Jurkat, Clone E6-1 (cell line): ENCODE measurements around the gene IL11.

Experiments used
- DNase-seq: peaks from one replicate; pipeline ENCODE4 v3.0.0-alpha.2; 2011; ENCODE audit warnings: low read depth, low spot score
- H3K4me3 ChIP-seq: 2 replicates; pipeline ENCODE4 v1.5.1; 2011; ENCODE audit warnings: mild to moderate bottlenecking, low read length, control low read depth, moderate library complexity

The IL11 gene

DNA sequence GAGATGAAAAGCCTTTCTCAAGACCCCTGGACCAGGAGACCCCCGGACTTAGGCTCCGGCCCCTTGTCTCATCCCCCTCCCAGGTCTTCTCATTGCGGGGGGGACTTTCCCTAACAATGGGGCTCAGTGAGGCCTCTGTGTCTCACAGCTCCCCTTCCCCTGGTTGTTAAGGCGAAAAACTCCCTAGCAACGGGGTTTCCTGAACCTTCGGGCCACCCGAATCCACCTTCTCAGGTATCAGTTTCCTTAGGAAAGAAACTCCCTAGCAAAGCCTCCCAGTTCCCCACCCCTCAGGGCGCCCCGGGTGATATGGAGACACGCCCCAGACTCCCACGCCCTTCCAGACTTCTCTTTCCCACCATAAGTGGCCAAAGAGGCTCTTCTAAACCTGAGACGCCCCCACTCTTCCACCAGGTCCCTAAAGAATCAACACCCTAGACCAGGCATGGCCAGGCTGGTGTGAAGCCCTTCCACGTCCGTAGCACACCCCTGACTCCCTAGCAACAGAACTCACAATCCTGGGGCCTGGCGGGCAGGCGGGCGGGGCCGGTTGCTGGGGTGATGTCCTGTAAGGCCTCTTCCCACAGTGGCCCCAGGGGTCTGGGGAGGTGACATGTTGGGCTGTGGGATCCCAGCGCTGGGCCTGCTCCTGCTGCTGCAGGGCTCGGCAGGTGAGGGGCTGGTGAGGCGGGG is 6.1 kb upstream of the IL11 start, which contains the start of gene TMEM190:
TMEM190 (plus strand) TSS at position 586 of the 693 bp plus-strand sequence; CDS start at position 614, 28 bp downstream.
- no peak for DNase-seq
- no peak within 1 kb of the TSS for H3K4me3 ChIP-seq

DNA sequence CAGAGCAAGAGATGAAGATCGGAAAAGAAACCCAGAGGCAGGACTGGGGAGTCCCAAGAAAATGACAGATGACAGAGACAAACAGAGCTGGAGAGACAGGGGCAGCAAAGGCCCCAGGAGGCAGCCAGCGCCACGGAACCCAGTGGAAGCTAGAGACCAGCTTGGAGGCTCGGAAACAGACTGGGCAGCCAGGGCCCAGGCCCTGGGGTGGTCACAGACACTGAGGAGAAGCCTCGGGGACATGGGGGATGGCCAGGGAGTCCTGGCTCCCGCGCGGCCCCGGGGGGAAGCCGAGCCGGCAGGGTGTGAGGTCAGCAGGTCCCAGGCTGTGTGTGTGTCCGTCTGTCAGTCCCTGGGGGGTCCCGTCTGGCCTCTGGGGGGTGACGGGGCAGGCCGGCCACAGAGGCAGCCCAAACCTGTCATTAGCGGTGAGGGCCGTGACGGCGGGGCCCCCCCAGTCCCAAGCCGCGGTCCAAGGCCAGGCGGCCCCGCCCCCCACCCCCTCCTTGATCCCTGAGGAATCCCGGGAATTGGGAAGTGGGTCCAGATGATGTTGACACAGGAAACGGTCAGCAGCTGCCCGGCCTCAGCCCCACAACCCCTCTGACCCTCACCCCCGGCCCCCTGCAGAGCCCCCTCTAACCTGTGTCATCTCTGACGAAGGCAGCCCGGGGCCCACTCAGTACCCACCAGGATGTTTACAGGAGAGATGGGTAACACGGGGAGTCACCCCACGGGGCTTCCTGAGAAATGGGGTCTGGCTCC is 3.9 kb upstream of the IL11 start:
- no peak for DNase-seq
- H3K4me3 ChIP-seq: no peak overlapping the region

DNA sequence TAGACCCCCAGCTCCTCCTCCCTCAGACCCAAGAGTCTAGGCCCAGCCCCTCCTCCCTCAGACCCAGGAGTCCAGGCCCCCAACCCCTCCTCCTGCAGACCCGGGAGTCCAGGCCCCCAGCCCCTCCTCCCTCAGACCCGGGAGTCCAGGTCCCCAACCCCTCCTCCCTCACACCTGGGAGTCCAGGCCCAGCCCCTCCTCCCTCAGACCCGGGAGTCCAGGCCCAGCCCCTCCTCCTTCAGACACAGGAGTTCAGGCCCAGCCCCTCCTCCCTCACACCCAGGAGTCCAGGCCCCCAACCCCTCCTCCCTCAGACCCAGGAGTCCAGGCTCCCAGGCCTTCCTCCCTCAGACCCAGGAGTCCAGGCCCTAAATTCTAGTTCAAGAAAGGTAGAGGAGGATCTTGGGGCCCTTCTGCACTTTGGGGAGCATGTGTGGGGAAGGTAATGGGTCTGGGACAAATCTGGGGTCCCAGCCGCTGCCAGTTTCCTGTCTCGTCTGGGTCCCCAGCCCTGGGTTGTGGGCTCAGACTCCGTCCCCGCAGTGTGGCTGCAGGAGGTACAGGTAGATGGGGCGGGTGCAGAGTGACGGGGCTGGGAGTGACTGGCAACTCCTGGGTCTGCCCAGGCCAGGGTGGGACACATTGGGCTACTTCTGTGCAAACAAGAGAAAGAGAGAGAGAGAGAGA is 3.2 kb upstream of the IL11 start:
- H3K4me3 ChIP-seq: no peak overlapping the region
- no peak for DNase-seq

DNA sequence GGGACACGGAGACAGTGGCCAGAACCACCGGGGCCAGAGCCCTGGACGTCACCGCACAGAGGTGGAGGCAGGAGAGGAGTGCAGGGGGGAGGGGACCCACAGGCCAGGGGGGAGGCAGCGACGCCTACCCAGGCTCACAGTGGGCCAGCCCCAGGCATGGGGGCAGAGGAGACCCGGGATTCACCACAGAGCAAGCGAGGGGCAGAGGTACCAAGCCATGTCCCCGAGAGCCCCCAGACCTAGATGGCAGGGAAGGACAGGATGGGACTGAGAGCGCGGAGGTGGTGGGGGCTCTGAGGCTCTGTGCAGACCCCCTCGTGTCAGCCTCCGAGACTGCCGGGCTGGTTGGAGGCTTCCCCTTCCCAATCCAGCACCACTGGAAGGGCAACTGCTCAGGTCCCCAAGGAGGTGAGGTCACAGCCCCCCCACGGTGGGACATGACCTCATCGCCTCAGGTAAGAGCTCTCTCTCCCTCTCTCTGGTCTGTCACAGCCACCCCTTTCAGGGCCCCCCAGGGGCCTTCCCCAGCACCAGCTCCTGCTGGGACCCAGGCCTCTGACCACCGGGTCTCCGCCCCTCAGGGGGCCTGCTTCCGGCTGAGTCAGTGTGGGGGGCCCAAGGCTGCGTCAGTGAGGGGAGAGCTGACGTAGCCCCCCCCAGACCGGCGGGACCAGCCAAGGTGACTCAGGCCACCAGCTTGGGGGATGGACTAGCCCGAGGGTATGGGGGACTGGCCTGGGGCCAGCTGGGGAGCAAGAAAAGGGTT is 2.2 kb upstream of the IL11 start:
- DNase-seq: no peak
- H3K4me3 ChIP-seq: no peak overlapping the region

DNA sequence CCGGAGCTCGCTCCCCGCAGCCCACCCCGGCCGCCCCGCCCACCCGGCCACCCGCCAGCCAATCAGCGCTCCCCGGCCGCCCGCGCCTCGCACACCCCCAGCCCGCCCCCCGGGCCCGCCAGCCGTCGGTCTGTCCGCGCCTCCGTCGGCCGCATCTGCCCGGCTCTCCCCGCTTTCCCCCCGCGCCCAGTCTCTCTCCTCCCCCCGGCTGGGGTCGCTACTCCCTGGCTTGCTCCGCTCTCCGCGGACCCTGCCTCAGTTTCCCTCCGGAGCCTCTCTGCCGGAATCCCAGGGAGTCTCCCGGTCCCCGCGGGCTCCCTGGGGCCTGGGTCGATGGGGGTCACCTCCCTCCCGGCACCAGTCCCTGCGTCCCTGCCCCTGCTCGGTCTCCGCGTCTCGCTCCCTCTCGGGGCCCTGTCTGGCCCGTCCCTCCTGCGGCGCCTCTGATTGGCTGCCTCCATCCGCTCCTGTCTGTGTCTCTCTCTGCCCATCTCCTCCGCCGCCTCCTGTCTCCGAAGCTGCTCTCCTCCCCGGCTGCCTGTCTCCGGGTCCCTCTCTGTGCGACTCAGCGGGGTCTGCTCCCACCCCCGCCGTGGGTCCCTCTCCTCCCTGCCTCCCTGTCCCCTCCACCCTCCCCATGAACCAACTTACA is 484 bp downstream of the IL11 start:
- no peak overlapping the region for H3K4me3 ChIP-seq
- no peak for DNase-seq

DNA sequence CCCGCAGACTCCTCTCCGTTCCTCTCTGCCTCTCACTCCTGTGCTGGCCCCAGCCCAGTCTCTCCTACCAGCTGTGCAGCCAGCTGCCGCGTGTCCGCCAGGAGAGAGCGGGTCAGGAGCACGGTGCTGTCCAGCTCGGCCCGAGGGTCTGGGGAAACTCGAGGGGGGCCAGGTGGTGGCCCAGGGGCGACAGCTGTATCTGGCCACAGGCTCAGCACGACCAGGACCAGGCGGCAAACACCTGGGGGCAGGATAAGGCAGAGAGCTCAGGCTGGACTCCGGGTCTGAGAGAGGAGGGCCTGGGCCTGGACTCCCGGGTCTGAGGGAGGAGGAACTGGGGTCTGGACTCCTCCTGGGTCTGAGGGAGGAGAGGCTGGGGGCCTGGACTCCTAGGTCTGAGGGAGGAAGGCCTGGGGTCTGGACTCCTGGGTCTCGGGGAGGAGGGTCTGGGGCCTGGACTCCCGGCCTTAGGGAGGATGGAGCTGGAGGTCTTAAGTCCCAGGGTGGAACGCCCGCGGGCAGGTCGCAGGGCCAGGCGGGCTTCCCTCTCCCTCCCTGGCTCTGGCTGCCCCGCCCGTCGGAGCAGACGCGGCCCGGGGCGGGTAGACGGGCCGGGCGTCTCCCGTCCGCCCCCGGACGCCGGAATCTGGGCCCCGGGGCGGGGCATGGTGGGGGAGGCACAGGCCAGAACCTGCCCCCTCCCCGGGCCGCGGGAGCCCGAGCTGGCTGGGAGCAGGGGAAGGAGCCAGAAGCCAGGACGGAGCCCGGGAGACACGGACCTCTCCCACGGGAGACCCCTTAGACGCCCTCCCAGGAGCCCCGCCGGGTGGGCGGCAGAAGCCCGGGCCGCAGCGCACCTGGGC is 1.3 kb downstream of the IL11 start:
- H3K4me3 ChIP-seq: no peak overlapping the region
- no peak for DNase-seq

DNA sequence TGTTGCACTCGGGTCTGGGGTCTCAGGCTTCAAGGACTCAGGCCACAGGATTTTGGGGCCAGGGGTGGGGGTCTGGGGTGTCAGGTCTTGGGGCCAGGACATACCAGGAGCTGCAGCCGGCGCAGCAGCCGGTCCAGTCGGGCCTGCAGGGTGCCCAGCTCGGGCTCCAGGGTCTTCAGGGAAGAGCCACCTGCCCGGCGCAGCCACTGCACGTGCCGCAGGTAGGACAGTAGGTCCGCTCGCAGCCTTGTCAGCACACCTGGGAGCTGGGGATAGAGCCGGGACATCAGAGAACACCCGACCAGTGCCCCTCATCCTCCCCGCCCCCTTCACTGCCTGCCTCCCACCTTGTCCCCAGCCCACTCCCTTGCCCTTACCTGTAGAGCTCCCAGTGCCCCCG is 2.2 kb downstream of the IL11 start:
- H3K4me3 ChIP-seq: no peak overlapping the region

DNA sequence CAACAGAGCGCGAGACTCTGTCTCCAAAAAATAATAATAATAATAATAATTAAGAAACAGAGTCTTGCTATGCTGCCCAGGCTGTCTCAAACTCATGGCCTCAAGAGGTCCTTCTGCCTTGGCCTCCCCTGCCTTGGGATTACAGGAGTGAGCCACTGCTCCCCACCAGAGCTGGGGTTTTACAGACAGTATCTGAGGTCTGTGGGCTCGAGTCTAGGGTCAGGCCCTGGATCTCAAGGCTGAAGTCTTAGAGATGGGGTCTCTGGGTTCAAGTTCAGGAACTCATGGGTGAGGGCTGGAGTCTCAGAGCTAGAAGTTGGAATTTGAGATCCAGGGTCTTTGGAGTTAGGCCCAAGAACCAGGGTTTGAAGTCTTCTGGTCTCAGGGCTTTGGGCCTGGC is 3.5 kb downstream of the IL11 start:
- no peak for DNase-seq
- H3K4me3 ChIP-seq: no peak overlapping the region

More for the DNA sequence above, 2.2 kb downstream of the IL11 start:
- DNase-seq: no peak

DNA sequence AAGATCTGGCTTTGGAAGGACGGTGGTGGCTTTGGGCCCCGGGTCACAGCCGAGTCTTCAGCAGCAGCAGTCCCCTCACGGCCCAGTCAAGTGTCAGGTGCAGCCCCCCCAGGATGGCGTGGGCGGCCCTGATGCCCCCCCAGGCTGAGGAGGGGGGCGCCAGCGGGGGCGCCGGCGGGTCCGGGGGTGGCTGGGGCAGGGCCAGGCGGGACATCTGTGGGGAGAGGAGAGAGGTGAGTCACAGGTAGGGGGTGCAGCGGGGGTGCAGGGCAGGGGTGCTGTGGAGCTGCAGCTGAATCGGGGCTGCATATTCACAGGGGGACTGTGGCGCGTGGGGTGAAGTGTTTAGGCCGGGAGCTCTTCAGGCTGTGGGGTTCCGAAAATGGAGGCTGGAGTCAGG is 4.3 kb downstream of the IL11 start:
- H3K4me3 ChIP-seq: no peak overlapping the region
- no peak for DNase-seq

DNA sequence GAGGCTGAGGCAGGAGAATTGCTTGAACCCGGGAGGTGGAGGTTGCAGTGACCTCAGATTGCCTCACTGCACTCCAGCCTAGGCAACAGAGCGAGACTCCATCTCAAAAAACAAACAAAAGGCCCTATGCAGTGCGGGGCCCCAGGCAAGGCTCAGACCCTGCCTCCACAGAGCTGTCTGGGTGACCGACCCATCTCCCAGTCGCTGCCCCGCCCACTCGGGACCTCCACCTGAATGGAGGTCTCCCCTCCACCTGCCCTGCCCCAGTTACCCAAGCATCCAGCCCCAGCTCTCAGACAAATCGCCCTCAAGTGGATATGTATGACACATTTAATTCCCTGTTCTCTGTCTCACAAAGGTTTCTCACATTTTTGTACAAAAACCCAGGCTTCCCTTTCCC is 5.0 kb downstream of the IL11 start:
- no peak for DNase-seq
- H3K4me3 ChIP-seq: no peak overlapping the region

DNA sequence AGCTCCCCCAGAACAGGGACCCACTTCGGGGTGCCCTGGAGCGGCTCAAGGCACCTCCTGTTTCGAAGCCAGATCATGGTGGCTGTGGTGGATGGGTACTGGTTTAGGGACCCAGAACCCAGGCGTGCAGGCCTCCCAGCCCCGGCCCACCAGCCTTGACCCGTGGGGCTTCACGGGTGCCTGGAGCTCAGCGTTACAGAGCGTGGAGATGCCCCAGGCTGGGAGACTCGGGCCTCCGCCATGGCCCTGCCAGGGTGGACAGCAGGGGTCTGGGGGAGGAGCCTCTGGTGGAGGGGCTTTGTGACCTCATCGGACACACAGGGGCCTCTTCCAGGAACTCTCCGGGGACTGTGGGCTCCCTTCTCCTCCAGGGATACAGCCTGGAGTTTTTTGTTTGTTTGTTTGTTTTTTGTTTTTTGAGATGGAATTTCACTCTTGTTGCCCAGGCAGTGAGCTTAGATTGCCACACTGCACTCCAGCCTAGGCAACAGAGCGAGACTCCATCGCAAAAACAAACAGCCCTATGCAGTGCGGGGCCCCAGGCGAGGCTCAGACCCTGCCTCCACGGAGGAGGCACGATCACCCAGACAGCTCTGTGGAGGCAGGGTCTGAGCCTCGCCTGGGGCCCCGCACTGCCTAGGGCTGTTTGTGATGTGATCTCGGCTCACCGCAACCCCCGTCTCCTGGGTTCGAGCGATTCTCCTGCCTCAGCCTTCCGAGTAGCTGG is 7.1 kb downstream of the IL11 start, which contains the start of gene GARIN5B:
GARIN5B (minus strand) TSS at position 271 of the 727 bp plus-strand sequence; CDS start at position 77, 194 bp downstream.
- no peak within 1 kb of the TSS for H3K4me3 ChIP-seq

DNA sequence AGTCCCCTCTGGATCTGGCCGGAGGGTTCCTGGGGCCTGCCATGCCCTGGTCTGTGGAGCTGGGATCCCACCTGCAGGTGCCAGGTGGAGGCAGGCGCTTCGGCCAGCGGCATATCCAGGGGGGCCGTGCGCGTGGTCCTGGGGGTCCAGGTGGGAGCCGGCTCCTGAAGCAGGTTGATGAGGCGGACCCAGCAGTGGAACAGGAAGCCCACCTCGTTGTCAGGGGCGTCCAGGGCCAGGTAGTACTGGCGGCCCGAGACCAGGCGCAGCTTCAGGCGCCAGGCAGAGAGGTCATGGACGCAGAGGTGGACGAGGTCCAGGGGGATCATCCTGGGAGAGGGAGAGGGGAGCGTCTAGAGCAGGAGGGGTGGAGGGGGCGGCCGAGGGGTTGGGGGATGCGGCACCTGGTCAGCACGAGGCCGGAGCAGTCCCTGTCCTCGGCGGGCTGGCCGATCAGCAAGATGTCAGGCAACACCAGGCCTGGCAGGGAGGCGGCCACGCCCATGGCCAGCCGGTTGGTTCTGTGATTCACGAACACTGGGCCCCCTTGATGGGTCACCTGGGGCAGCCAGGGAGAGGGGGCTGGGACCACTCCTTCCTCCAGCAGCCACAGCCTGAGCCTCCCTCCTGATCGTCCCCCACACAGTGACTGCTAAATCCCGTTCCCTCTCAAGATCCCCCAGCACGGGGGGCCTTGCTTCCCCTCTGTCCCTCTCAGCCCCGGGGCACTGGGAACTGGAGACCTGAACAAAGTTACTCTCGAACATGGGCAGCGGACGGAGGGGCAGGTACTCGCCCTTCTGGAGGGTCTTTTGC is 7.9 kb downstream of the IL11 start:
- H3K4me3 ChIP-seq: no peak overlapping the region
- DNase-seq: no peak

More for the DNA sequence above, 7.1 kb downstream of the IL11 start, which contains the start of gene GARIN5B:
- no peak for DNase-seq

DNA sequence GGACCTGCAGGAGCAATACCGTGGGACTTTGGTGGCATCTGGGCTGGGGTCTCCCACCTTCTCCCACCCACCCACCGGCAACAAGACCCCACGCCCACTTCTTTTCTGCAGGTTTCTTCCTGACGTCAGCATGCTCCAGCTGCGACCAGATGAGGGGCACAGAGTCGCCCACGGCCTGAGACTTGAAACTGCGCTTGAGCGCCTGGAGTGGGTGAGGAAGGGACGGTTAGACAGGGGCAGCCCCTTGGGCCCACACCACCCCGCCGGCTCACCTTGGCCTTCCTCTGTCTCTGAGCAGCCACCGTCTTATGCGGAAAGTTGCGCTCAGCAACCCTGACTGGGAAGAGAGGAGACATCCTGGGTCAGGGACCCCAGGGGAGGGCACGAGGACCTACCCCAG is 9.4 kb downstream of the IL11 start:
- DNase-seq: no peak
- no peak overlapping the region for H3K4me3 ChIP-seq

DNA sequence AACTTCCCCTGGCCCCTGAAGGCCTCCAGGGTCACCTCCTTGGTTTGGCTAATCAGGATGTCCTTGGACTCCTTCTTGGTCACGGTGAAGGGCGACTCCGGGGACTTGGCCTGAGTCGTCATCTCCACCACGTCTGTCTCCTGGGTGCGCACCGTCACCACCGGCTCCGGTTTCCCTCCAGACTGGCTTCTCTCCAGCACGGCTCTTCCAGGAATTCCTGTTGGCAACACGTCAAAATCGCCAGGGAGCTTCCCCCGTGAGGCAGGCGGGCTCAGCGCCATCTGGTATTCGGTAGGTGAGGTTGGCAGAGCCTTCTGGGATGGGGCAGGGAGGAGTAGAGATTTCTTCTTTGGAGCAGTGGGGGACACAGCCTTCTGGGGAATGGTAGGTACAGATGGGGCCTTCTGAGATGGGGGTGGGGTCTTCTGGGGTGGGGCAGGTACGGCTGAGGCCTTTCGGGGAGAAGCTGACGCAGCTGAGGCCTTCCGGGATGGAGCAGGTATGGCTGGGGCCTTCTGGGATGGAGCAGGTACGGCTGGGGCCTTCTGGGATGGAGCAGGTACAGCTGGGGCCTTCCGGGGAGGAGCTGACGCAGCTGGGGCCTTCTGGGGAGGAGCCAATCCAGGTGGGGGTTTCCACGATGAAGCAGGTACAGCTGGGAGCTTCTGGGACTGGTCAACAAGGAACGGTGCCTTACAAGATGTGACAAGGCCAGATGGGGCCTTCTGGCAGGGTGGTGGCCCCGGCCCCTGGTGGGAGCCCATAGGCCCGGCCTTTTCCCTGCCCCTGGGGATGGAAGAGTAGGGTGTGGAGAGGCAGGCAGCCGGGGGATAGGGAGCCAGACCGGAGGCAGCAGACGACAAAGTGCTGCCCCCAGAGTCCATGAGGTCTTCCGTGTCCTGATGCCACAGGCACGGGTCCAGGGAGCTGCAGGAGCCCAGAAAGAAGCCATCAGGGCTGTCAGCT is 11.0 kb downstream of the IL11 start:
- DNase-seq: no peak

DNA sequence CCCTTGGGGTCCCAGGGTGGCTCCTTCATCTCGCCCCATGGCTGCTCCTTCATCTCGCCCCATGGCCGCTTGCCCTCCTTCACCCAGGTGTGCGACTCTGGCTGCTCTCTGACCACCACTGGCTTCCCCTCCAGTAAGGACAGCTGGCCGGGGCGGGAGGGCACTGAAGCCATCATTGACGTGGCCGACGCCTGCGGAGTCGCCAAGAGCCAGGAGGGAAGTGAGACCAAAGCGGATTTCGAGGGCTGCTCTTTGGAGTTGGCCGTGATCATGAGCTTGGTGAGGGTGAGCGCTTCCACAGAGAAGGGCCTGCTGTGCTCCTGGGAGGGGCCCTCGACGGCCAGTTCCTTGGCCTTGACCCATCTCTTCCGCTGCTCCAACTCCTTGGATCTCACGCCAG is 11.8 kb downstream of the IL11 start:
- H3K4me3 ChIP-seq: no peak overlapping the region
- no peak for DNase-seq

More for the DNA sequence above, 11.0 kb downstream of the IL11 start:
- no peak overlapping the region for H3K4me3 ChIP-seq
